Measurements from ENCODE around the gene SH2D3A. TPM values are rescaled to one million over a fixed set of nuclear protein-coding genes. Genes with fewer than 3 reads are reported as not detected.

Gene SH2D3A
- total and polyA plus RNA-seq, 2 experiments from 2014 or later = 14.8 to 19.6 TPM

- peak; percentile 80 for DNase-seq (ENCODE audit: low spot score)
- WGBS (ENCODE audit: low lambda C conversion rate, missing lambda C conversion rate) = 3% methylated on average over 33 of the region's 46 CpGs
- H3K79me2 ChIP-seq = peaks cover 35% of the 10 kb centered on the region
- TF ChIP-seq EZH2phosphoT487 (IDR thresholded peaks at IDR 0.05; ENCODE audit: low read depth, severe bottlenecking, unreplicated experiment) (no peak), EZH2 (IDR thresholded peaks at IDR 0.05; ENCODE audit: borderline replicate concordance) (no peak)
- TF ChIP-seq, protein P1, sequence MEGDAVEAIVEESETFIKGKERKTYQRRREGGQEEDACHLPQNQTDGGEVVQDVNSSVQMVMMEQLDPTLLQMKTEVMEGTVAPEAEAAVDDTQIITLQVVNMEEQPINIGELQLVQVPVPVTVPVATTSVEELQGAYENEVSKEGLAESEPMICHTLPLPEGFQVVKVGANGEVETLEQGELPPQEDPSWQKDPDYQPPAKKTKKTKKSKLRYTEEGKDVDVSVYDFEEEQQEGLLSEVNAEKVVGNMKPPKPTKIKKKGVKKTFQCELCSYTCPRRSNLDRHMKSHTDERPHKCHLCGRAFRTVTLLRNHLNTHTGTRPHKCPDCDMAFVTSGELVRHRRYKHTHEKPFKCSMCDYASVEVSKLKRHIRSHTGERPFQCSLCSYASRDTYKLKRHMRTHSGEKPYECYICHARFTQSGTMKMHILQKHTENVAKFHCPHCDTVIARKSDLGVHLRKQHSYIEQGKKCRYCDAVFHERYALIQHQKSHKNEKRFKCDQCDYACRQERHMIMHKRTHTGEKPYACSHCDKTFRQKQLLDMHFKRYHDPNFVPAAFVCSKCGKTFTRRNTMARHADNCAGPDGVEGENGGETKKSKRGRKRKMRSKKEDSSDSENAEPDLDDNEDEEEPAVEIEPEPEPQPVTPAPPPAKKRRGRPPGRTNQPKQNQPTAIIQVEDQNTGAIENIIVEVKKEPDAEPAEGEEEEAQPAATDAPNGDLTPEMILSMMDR (IDR thresholded peaks at IDR 0.05; ENCODE audit: poor library complexity) = no peak
- peaks cover 47% of the 10 kb centered on the region for H3K4me1 ChIP-seq (ENCODE audit: insufficient read depth)
- H3K9me3 ChIP-seq (ENCODE audit: low read depth) = no peaks in the 10 kb centered on the region
- peak overlapping the region; percentile 93 for H3K27ac ChIP-seq
- H3K4me2 ChIP-seq = peak overlapping the region; percentile 89
- peak overlapping the region; percentile 79 for H3K4me3 ChIP-seq
- H2AFZ ChIP-seq = peak overlapping the region; percentile 22
- H4K20me1 ChIP-seq (ENCODE audit: insufficient read depth, poor library complexity, severe bottlenecking) = peaks cover 5% of the 10 kb centered on the region
- no peaks in the 10 kb centered on the region for H3K27me3 ChIP-seq
- H3K36me3 ChIP-seq (replicated peaks; ENCODE audit: insufficient read depth, low read depth) = no peaks in the 10 kb centered on the region
- no peaks in the 10 kb centered on the region for H3K9me2 ChIP-seq (replicated peaks; ENCODE audit: insufficient read depth)
Measured at GRCh38 chr19:6740589-6741343, 26.5 kb downstream of the SH2D3A start.

- Histone ChIP-seq H3K4me3 (peak overlapping the region; percentile 79), H3K27me3 (no peaks in the 10 kb centered on the region), H3K9me3 (ENCODE audit: low read depth) (no peaks in the 10 kb centered on the region), H3K9me2 (replicated peaks; ENCODE audit: insufficient read depth) (no peaks in the 10 kb centered on the region), H4K20me1 (ENCODE audit: insufficient read depth, poor library complexity, severe bottlenecking) (peaks cover 5% of the 10 kb centered on the region), H2AFZ (peak overlapping the region; percentile 27), H3K36me3 (replicated peaks; ENCODE audit: insufficient read depth, low read depth) (no peaks in the 10 kb centered on the region), H3K27ac (peak overlapping the region; percentile 93), H3K4me2 (peak overlapping the region; percentile 89), H3K4me1 (ENCODE audit: insufficient read depth) (peaks cover 49% of the 10 kb centered on the region), H3K79me2 (peaks cover 36% of the 10 kb centered on the region)
- TF ChIP-seq, protein P1 (IDR thresholded peaks at IDR 0.05; ENCODE audit: poor library complexity) = no peak
- TF ChIP-seq EZH2 (IDR thresholded peaks at IDR 0.05; ENCODE audit: borderline replicate concordance) (no peak), EZH2phosphoT487 (IDR thresholded peaks at IDR 0.05; ENCODE audit: low read depth, severe bottlenecking, unreplicated experiment) (no peak)
- WGBS (ENCODE audit: low lambda C conversion rate, missing lambda C conversion rate) = under 1% methylated on average over 22 of the region's 34 CpGs
- DNase-seq (ENCODE audit: low spot score) = peak; percentile 68
Measured at GRCh38 chr19:6739883-6740588, 27.2 kb downstream of the SH2D3A start.

DNA sequence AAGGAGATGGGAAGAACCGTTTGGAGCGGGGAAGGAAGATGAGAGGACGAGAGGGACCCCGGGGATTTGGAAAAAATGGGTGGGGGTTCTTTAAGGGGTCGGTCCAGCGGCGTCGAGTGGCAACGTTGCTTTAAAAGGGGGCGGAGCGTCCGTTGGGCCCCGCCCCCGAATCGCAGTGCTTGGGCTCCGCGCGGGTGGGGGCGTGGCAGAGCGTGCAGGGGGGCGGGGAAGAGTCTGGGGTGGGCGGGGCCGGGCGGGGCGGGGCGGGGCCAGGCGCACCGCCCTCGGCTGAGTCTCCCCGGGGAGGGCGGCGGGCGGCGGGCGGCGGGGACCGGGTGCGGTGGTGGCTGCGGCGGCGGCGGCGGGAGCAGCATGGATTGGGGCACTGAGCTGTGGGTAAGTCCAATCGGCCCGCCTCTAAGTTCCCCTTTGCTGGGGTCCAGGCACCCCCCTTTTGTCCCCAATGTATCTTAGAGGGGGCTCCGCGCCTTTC, 27.8 kb downstream of the SH2D3A start, which contains the start of gene TRIP10:
TRIP10 (plus strand) TSS at position 291 of the 493 bp plus-strand sequence; CDS start at position 373, 82 bp downstream.
- H3K9me2 ChIP-seq (replicated peaks; ENCODE audit: insufficient read depth) = no peaks in the 10 kb centered on the region
- H3K4me1 ChIP-seq (ENCODE audit: insufficient read depth) = peaks cover 45% of the 10 kb centered on the region
- DNase-seq (ENCODE audit: low spot score) = peak; percentile 96
- H3K4me2 ChIP-seq = peak within 1 kb of the TSS; percentile 89
- under 1% methylated on average over 16 of the region's 47 CpGs for WGBS (ENCODE audit: low lambda C conversion rate, missing lambda C conversion rate)
- TF ChIP-seq EZH2phosphoT487 (IDR thresholded peaks at IDR 0.05; ENCODE audit: low read depth, severe bottlenecking, unreplicated experiment) = no peak
- TF ChIP-seq EZH2 (IDR thresholded peaks at IDR 0.05; ENCODE audit: borderline replicate concordance) = no peak
- TF ChIP-seq, protein P1 (IDR thresholded peaks at IDR 0.05; ENCODE audit: poor library complexity) = no peak
- peak within 1 kb of the TSS; percentile 81 for H2AFZ ChIP-seq
- H3K36me3 ChIP-seq (replicated peaks; ENCODE audit: insufficient read depth, low read depth) = no peaks in the 10 kb centered on the region
- H3K4me3 ChIP-seq = peak within 1 kb of the TSS; percentile 79
- H3K9me3 ChIP-seq (ENCODE audit: low read depth) = no peaks in the 10 kb centered on the region
- no peaks in the 10 kb centered on the region for H3K27me3 ChIP-seq
- H3K27ac ChIP-seq = peak within 1 kb of the TSS; percentile 98
- peaks cover 41% of the 10 kb centered on the region for H3K79me2 ChIP-seq
- peaks cover 5% of the 10 kb centered on the region for H4K20me1 ChIP-seq (ENCODE audit: insufficient read depth, poor library complexity, severe bottlenecking)

Data from hepatocyte (in vitro differentiated cells).